ENCODE measurements around the gene ARHGAP6.

DNA sequence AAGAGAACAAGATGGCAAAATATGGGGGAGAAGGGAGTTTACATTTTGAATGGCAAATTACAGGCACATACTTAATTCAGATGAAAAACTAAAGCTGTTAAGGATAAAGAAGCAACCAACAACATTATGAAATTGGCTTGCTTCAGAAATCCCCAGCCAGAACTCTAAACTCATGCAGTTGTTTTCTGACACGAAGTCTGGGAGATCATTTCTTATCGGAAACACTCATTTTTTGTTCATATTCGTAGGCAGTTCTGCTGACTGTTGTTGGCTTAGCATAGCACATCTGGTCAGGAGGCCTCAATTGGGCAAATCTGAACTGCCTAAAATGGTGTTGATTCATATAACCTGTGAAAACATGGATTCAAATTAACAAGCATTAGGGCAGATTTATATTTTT is 33.0 kb upstream of the ARHGAP6 start:
- TF ChIP-seq CTCF (IDR thresholded peaks at IDR 0.05) (no peak), POLR2A (IDR thresholded peaks at IDR 0.05) (no peak)
